ENCODE results near the gene TRMU. TPM values are rescaled to one million over a fixed set of nuclear protein-coding genes. Genes with fewer than 3 reads are reported as not detected.

The TRMU gene
- total RNA-seq, 2 donors from 2014 or later = 65.3 to 69.7 TPM

DNA sequence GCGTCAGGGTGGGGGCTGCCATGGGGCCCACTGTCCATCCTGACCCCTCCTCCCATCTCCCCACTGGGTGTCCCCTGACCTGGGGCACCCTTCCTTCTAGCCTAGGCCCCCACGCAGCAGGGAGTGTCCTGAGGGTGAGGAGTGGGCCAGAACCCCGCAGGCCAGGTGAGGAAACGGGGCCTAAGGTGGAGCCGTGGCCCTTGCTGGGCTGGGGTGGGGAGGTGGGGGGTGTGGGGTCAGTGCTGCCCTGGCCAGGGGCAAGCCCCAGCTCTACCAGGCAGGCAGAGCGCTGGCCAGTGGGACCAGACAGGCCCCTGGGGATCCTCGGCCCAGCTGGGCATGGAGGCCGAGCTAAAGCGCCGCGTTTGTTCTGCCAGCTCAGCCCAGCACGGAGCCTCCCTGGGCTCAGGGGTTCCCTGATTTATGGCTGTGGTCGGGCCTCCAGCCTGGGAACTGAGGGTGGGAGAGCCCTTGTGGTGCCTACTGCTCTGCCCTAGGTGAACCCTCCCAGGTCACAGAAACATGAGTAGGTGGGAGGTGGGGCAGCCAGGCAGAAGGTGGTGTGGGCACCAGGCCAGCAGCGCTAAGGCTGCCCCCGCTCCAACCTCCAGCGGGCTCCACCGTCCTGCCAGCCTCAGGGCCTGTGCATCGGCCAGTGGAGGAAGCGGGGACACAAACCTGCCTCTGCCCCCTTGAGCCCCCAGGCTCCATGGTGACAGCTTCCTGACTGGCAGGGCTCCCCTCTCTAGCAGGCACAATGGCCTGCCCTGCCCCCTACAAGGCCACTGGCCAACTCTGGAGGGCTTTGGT lies 22.4 kb downstream of the TRMU start:
- no peaks in the 10 kb centered on the region for H3K9me3 Mint-ChIP-seq
- no peaks in the 10 kb centered on the region for H3K27me3 Mint-ChIP-seq (ENCODE audit: low read depth)
- peaks cover under 1% of the 10 kb centered on the region for H3K4me1 Mint-ChIP-seq (ENCODE audit: low read depth)
- no peak for ATAC-seq (replicated peaks in 1 of 2)
- H3K27ac Mint-ChIP-seq = no peak overlapping the region
- DNase-seq = no peak
- no peak overlapping the region for H3K4me3 Mint-ChIP-seq
- peaks cover 0 to 1% of the 10 kb centered on the region in 2 donors for H3K36me3 Mint-ChIP-seq (ENCODE audit: insufficient read depth in 2 of 2)

- DNase-seq = no peak
- no peak overlapping the region for H3K27ac Mint-ChIP-seq
- no peak for ATAC-seq (replicated peaks in 1 of 2)
- H3K4me3 Mint-ChIP-seq = no peak overlapping the region
- H3K27me3 Mint-ChIP-seq (ENCODE audit: low read depth) = no peaks in the 10 kb centered on the region
- peaks cover 0 to 1% of the 10 kb centered on the region in 2 donors for H3K36me3 Mint-ChIP-seq (ENCODE audit: insufficient read depth in 2 of 2)
- no peaks in the 10 kb centered on the region for H3K4me1 Mint-ChIP-seq (ENCODE audit: low read depth)
- no peaks in the 10 kb centered on the region for H3K9me3 Mint-ChIP-seq
Measured at GRCh38 chr22:46358766-46359165, 23.3 kb downstream of the TRMU start.

DNA sequence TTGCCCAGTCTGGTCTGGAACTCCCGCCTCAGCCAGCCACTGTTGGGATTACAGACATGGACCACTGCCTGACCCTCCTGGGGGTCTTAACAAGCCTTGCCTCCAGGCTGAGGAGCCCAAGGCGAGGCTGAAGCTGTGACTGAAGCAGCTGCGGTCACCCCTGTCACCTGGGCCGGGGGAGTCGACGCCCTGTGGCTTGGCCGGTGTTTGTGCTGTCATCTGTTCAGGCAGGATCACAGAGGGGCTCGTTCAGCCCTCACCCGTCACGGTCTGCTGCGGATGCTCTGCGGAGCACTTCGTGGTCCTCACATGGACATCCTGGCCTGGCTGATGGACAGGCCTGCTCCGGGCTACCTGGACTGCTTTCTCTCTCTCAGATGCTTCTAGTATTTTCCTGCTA lies 23.8 kb downstream of the TRMU start:
- Mint-ChIP-seq H3K4me1 (ENCODE audit: low read depth) (no peaks in the 10 kb centered on the region), H3K36me3 (ENCODE audit: insufficient read depth in 2 of 2) (peaks cover 0 to 1% of the 10 kb centered on the region in 2 donors), H3K4me3 (no peak overlapping the region), H3K9me3 (no peaks in the 10 kb centered on the region), H3K27ac (no peak overlapping the region), H3K27me3 (ENCODE audit: low read depth) (no peaks in the 10 kb centered on the region)
- DNase-seq = no peak
- ATAC-seq (replicated peaks in 1 of 2) = no peak

DNA sequence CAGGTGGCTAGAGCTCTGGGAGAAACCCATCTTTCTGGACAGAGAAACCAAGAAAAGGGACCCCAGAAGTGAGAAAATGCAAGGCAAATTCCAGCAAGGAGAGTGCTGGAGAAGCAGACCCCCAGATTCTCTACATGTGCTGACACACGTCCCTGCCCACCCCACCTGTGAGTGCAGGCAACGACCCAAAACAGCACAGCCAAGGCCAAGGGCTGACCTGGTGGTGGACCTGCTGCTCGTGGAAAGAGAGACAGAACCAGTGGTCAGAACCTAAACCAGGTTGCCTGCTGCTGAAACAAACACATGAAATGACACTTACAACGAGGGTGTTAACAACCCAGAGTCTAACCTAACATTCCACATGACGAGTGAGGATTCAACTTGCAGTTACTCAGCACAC lies 24.6 kb downstream of the TRMU start:
- DNase-seq (no peak), ATAC-seq (replicated peaks in 1 of 2) (no peak)
- H3K4me3 Mint-ChIP-seq = no peak overlapping the region
- no peaks in the 10 kb centered on the region for H3K9me3 Mint-ChIP-seq
- H3K27ac Mint-ChIP-seq = no peak overlapping the region
- H3K4me1 Mint-ChIP-seq (ENCODE audit: low read depth) = no peaks in the 10 kb centered on the region
- H3K36me3 Mint-ChIP-seq (ENCODE audit: insufficient read depth in 2 of 2) = peaks cover 0 to 1% of the 10 kb centered on the region in 2 donors
- no peaks in the 10 kb centered on the region for H3K27me3 Mint-ChIP-seq (ENCODE audit: low read depth)

- no peak for ATAC-seq (replicated peaks in 1 of 2)
Measured at GRCh38 chr22:46360891-46361290, 25.4 kb downstream of the TRMU start.

DNA sequence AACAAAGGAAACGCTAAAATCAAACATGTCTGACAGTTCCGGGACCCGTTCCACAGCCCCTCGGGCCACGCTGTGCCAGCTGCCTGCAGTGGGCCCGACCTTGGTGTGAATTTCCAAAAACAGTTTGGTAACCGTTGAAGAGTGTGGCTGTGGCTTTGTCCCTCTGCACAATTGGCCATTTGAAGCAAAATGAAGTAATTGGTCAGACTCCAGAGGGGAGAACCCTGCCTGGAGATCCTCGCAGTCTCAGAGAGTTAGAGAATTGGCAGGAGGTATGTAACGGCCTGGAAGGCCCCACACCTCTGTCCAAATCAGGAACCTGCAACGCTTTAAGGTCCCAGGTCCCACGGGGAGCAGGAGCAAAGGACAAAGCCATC lies 26.3 kb downstream of the TRMU start:
- Mint-ChIP-seq H3K36me3 (ENCODE audit: insufficient read depth in 2 of 2) (no peaks in the 10 kb centered on the region), H3K27ac (no peak overlapping the region), H3K27me3 (ENCODE audit: low read depth) (no peaks in the 10 kb centered on the region), H3K4me3 (no peak overlapping the region), H3K4me1 (ENCODE audit: low read depth) (no peaks in the 10 kb centered on the region), H3K9me3 (no peaks in the 10 kb centered on the region)
- DNase-seq = no peak
- no peak for ATAC-seq (replicated peaks in 1 of 2)

More at GRCh38 chr22:46360891-46361290, 25.4 kb downstream of the TRMU start:
- Mint-ChIP-seq H3K4me3 (no peak overlapping the region), H3K9me3 (no peaks in the 10 kb centered on the region), H3K4me1 (ENCODE audit: low read depth) (no peaks in the 10 kb centered on the region), H3K27me3 (ENCODE audit: low read depth) (no peaks in the 10 kb centered on the region), H3K36me3 (ENCODE audit: insufficient read depth in 2 of 2) (no peaks in the 10 kb centered on the region), H3K27ac (no peak overlapping the region)
- no peak for DNase-seq

DNA sequence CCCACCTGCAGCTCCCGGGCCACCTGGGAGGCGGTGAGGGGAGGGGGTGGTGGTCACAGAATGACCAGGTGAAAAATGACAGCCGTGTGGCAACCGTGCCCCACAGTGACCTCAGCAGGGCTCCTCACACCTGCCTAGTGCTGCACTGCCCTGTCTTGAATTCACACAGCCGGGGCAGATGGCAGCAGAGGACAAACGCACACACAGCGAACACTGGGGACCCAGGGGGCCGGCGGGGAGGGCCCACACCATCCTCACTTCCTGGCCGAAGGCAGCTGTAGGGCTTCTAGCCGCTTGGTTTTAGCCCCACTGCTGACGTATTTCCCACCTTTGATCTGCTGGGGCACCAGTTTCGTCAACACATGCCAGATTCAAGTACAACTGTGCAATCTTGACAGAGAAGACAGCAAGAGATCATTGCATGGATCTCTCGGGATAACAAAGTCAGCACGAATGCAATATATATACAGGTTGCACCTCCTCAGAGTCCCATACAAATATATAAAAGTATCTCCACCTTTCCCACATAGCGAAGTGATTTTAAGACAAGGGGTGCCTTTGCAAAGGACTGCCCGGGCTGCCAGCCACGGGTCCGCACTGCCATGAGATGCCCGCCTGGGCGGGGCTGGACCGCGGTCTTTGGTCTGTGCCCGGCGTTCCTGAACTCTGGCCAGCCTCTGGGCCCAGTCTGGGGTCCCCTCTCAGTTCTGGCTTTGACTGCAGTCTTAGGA lies 26.9 kb downstream of the TRMU start:
- Mint-ChIP-seq H3K4me3 (no peak overlapping the region), H3K27me3 (ENCODE audit: low read depth) (no peaks in the 10 kb centered on the region), H3K27ac (no peak overlapping the region), H3K4me1 (ENCODE audit: low read depth) (no peaks in the 10 kb centered on the region), H3K9me3 (no peaks in the 10 kb centered on the region), H3K36me3 (ENCODE audit: insufficient read depth in 2 of 2) (no peaks in the 10 kb centered on the region)
- ATAC-seq (replicated peaks in 1 of 2) (peak; percentile 18 to 28), DNase-seq (no peak)

DNA sequence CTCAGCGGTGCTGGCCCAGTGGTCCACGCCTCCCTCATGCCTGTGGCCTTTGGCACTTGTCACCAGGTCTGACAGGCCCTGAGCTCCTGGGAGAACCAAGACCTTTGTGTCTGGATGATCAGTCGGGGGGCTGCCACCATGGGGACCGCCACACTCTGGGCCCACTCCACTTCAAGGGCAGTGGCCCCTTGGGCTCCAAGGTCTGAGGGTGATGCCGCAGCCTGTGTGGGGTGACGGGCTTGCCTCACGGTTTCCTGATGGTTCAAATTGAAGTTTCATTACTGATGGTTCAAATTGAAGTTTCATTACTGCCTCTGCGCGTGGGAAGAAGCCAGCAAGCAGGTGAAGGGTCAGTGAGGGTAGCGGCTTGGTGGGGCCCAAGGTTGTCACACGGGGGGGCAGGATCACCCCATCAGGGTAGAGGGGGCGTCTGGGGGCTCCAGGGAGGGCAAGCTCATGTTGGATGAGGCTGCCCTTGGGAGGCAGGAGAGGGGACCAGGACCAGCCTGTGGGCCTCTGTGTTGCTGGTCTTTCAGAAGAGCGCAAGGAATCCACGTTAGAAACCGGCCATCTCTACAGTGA lies 27.5 kb downstream of the TRMU start:
- peak overlapping the region; percentile 56 for H3K27ac Mint-ChIP-seq
- no peak for ATAC-seq (replicated peaks in 1 of 2)
- H3K4me3 Mint-ChIP-seq = no peak overlapping the region

GRCh38 chr22:46363611-46364321 lies 28.3 kb downstream of the TRMU start:
- H3K9me3 Mint-ChIP-seq = no peaks in the 10 kb centered on the region

More for the DNA sequence above, 27.5 kb downstream of the TRMU start:
- Mint-ChIP-seq H3K36me3 (ENCODE audit: insufficient read depth in 2 of 2) (no peaks in the 10 kb centered on the region), H3K4me1 (ENCODE audit: low read depth) (no peaks in the 10 kb centered on the region), H3K27me3 (ENCODE audit: low read depth) (no peaks in the 10 kb centered on the region), H3K9me3 (no peaks in the 10 kb centered on the region)
- DNase-seq = no peak

DNA sequence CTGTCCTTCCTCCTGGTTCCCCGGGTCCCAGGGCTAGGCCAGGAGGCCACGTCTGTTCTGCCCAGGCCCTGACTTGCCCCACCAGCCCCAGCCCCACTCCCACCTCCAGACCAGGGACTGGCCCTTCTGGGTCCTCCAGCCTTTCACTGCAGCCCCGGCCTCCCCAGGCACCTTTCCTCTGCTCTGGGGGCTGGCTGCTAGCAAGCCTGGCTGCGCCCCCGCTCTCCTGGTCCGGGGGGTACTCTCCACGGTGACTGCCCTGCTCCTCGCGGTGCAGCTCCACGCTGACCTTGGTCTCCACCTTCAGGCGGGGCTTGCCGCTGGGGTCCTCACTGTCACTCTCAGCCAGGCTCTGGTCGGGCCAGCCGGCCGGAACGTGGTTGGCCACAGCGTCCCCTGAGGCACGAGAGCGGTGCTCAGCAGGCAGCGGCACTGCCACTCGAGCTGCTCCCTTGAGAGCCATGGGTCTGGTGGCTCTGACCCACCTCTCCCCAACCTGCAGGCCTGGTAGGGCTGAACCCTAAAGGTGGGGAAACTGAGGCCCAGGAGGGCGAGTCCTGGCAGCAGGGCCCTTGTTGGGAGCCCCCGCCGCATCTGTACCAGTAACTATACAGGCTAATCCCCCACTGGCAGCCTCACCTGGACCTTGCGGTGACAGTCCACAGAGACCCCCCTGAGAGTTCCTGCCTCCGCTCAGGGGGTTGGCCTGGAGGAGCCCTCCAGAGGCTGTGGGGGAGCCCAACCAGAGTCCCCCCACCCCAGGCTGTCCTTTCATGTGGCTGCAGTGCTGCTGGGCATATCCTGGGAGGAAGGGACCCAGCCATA lies 29.0 kb downstream of the TRMU start:
- no peaks in the 10 kb centered on the region for H3K9me3 Mint-ChIP-seq
- H3K4me1 Mint-ChIP-seq (ENCODE audit: low read depth) = no peaks in the 10 kb centered on the region
- no peak overlapping the region for H3K27ac Mint-ChIP-seq
- no peak for DNase-seq
- H3K36me3 Mint-ChIP-seq (ENCODE audit: insufficient read depth in 2 of 2) = no peaks in the 10 kb centered on the region
- ATAC-seq (replicated peaks in 1 of 2) = no peak
- no peaks in the 10 kb centered on the region for H3K27me3 Mint-ChIP-seq (ENCODE audit: low read depth)
- H3K4me3 Mint-ChIP-seq = no peak overlapping the region

More at GRCh38 chr22:46363611-46364321, 28.3 kb downstream of the TRMU start:
- Mint-ChIP-seq H3K4me3 (no peak overlapping the region), H3K4me1 (ENCODE audit: low read depth) (no peaks in the 10 kb centered on the region), H3K27ac (no peak overlapping the region), H3K36me3 (ENCODE audit: insufficient read depth in 2 of 2) (no peaks in the 10 kb centered on the region), H3K27me3 (ENCODE audit: low read depth) (no peaks in the 10 kb centered on the region)
- ATAC-seq (replicated peaks in 1 of 2) (no peak), DNase-seq (no peak)

GRCh38 chr22:46365166-46365624 lies 29.7 kb downstream of the TRMU start:
- Mint-ChIP-seq H3K36me3 (ENCODE audit: insufficient read depth in 2 of 2) (no peaks in the 10 kb centered on the region), H3K4me3 (no peak overlapping the region)

GRCh38 chr22:46366327-46366731 lies 30.8 kb downstream of the TRMU start:
- Mint-ChIP-seq H3K4me3 (no peak overlapping the region), H3K27ac (no peak overlapping the region), H3K4me1 (ENCODE audit: low read depth) (peaks cover 14% of the 10 kb centered on the region), H3K36me3 (ENCODE audit: insufficient read depth in 2 of 2) (no peaks in the 10 kb centered on the region), H3K9me3 (no peaks in the 10 kb centered on the region), H3K27me3 (ENCODE audit: low read depth) (peaks cover 3% of the 10 kb centered on the region)
- ATAC-seq (replicated peaks in 1 of 2) (no peak), DNase-seq (no peak)

More at GRCh38 chr22:46365166-46365624, 29.7 kb downstream of the TRMU start:
- no peak for DNase-seq
- H3K4me1 Mint-ChIP-seq (ENCODE audit: low read depth) = peaks cover 6% of the 10 kb centered on the region
- no peak for ATAC-seq (replicated peaks in 1 of 2)
- no peak overlapping the region for H3K27ac Mint-ChIP-seq
- H3K27me3 Mint-ChIP-seq (ENCODE audit: low read depth) = no peaks in the 10 kb centered on the region
- H3K9me3 Mint-ChIP-seq = no peaks in the 10 kb centered on the region

Data from activated T-cell treated with anti-CD3 and anti-CD28 coated beads, Interleukin-2, amount 50 U/mL, for 72 hours (primary cell).